HCT116 (cell line): ENCODE data around the gene WDR88. TPM values are rescaled to one million over a fixed set of nuclear protein-coding genes. Genes with fewer than 3 reads are reported as not detected.

Experiments used
- ATAC-seq: fragments of 200-7000 bp; cut with Tn5 transposase; 2 replicates; pipeline ENCODE4 v1.9.1; 2020; ENCODE audit warnings: mild to moderate bottlenecking, moderate library complexity
- BruUV-seq: library from RNA; stranded (reverse); fragments of 400-500 nt; replicated peaks from 2 replicates; lab custom pipeline; 2021; lab: Mats Ljungman, UMichigan
- CTCF ChIA-PET: fragments of 300-600 bp; sonication (Branson Sonifier 250); formaldehyde crosslinking; loops from one replicate; lab custom pipeline; 2021; ENCODE audit warnings: antibody characterized with exemption; lab: Charles Lee
- POLR2A ChIA-PET: fragments of 300-600, 350-600 bp; sonication (Branson Sonifier 250); formaldehyde crosslinking; loops from one replicate; lab custom pipeline; 2021; ENCODE audit warnings: antibody characterized with exemption; lab: Charles Lee
- RAD21 ChIA-PET, 2 experiments: fragments of 300-600 bp; sonication (Branson Sonifier 250); formaldehyde crosslinking; loops; one replicate each; lab custom pipeline; 2023; ENCODE audit warnings: low total read pairs in 2 of 2; ENCODE audit not compliant: uncharacterized antibody in 2 of 2, unreplicated experiment in 2 of 2, low non-redundant PET in 1 of 2; lab: Charles Lee
- DNase-seq: peaks from one replicate; pipeline ENCODE4 v3.0.0-alpha.2; 2010; ENCODE audit warnings: low read depth, low spot score
- H2AFZ ChIP-seq: fragments of 200-600 bp; shearing (Covaris generic), sonication (generic); 2 replicates; pipeline ENCODE4 v1.6.1; 2017; ENCODE audit warnings: low read depth, mixed run types, mixed read lengths, antibody characterized with exemption, low read length; ENCODE audit not compliant: poor library complexity, severe bottlenecking
- H3K27ac ChIP-seq: 2 replicates; pipeline ENCODE4 v1.5.1; 2012; ENCODE audit warnings: low read depth, low read length
- H3K27me3 ChIP-seq: fragments of 200-600 bp; sonication (generic); 2 replicates; pipeline ENCODE4 v1.6.1; 2016; ENCODE audit warnings: mixed run types, low read length, mixed read lengths; ENCODE audit not compliant: insufficient read depth
- H3K36me3 ChIP-seq, 2 experiments: fragments of 200-500 bp in 1 of 2; fragments of 200-600 bp in 1 of 2; sonication (Bioruptor generic) in 1 of 2; sonication (generic) in 1 of 2; 2 replicates each; pipeline versions ENCODE4 v1.5.1 to v1.6.1; 2014 to 2016; ENCODE audit warnings: low read length in 2 of 2, inconsistent platforms in 1 of 2, mixed read lengths in 1 of 2, mixed run types in 1 of 2; ENCODE audit not compliant: insufficient read depth in 2 of 2, control insufficient read depth in 1 of 2
- H3K4me1 ChIP-seq, 2 experiments: fragments of 200-600 bp in 1 of 2; sonication (generic) in 1 of 2; 2 replicates each; pipeline versions ENCODE4 v1.5.1 to v1.6.1; 2012 to 2017; ENCODE audit warnings: low read length in 2 of 2, inconsistent platforms in 1 of 2, mild to moderate bottlenecking in 1 of 2, mixed read lengths in 1 of 2, mixed run types in 1 of 2, moderate library complexity in 1 of 2; ENCODE audit not compliant: insufficient read depth in 2 of 2, control insufficient read depth in 1 of 2
- H3K4me2 ChIP-seq: fragments of 200-600 bp; sonication (generic); 2 replicates; pipeline ENCODE4 v1.6.1; 2017; ENCODE audit warnings: mixed run types, low read length, mixed read lengths
- H3K4me3 ChIP-seq, 2 experiments: fragments of 200-600 bp in 1 of 2; sonication (generic) in 1 of 2; replicated peaks in 1 of 2; 2 replicates each; pipeline ENCODE4 v1.5.1; 2011 to 2016; ENCODE audit warnings: low read length in 2 of 2, control low read depth in 1 of 2, low read depth in 1 of 2, mild to moderate bottlenecking in 1 of 2, mixed read lengths in 1 of 2, mixed run types in 1 of 2
- H3K79me2 ChIP-seq: fragments of 200-600 bp; sonication (generic); 2 replicates; pipeline ENCODE4 v1.6.1; 2017; ENCODE audit warnings: mild to moderate bottlenecking, mixed run types, low read length, moderate library complexity, mixed read lengths; ENCODE audit not compliant: insufficient read depth
- H3K9ac ChIP-seq: fragments of 200-600 bp; sonication (generic); 2 replicates; pipeline ENCODE4 v1.6.1; 2016; ENCODE audit warnings: low read length, mixed read lengths
- H3K9me2 ChIP-seq: fragments of 200-600 bp; sonication (generic), shearing (Covaris generic); 2 replicates; pipeline ENCODE4 v1.6.1; 2017; ENCODE audit warnings: mixed run types, mild to moderate bottlenecking, moderate library complexity; ENCODE audit not compliant: insufficient read depth
- H3K9me3 ChIP-seq, 2 experiments: fragments of 200-500 bp in 1 of 2; fragments of 200-600 bp in 1 of 2; sonication (Bioruptor generic) in 1 of 2; sonication (generic) in 1 of 2; 2 replicates each; pipeline ENCODE4 v1.6.1; 2014 to 2017; ENCODE audit warnings: low read length in 2 of 2, mixed read lengths in 2 of 2, inconsistent platforms in 1 of 2, low read depth in 1 of 2, mild to moderate bottlenecking in 1 of 2, mixed run types in 1 of 2, moderate library complexity in 1 of 2; ENCODE audit not compliant: control insufficient read depth in 1 of 2, insufficient read depth in 1 of 2
- H4K20me1 ChIP-seq: fragments of 200-600 bp; sonication (generic), shearing (Covaris generic); 2 replicates; pipeline ENCODE4 v1.6.1; 2017; ENCODE audit warnings: mixed run types, mild to moderate bottlenecking, moderate library complexity; ENCODE audit not compliant: insufficient read depth
- ATF3 ChIP-seq: IDR thresholded peaks from 2 replicates; pipeline ENCODE4 v1.6.1; 2012
- CEBPB ChIP-seq: IDR thresholded peaks from 2 replicates; pipeline ENCODE4 v1.6.1; 2012; ENCODE audit warnings: low read depth
- CTCF ChIP-seq, 3 experiments: fragments of 200-600 bp in 1 of 3; sonication (generic) in 1 of 3; IDR thresholded peaks in 2 of 3; conservative IDR thresholded peaks in 1 of 3; 2 replicates each; pipeline ENCODE4 v1.5.1; 2012 to 2017; ENCODE audit warnings: low read depth in 2 of 3, low read length in 2 of 3, antibody characterized with exemption in 1 of 3, borderline replicate concordance in 1 of 3, control low read depth in 1 of 3, mild to moderate bottlenecking in 1 of 3, mixed read lengths in 1 of 3, mixed run types in 1 of 3, moderate library complexity in 1 of 3; ENCODE audit not compliant: insufficient read depth in 1 of 3
- EGR1 ChIP-seq: IDR thresholded peaks from 2 replicates; pipeline ENCODE4 v1.6.1; 2012; ENCODE audit warnings: low read depth
- ELF1 ChIP-seq: IDR thresholded peaks from 2 replicates; pipeline ENCODE4 v1.6.1; 2012; ENCODE audit warnings: low read depth, borderline replicate concordance
- EZH2 ChIP-seq: fragments of 200-600 bp; sonication (generic); IDR thresholded peaks from 2 replicates; pipeline ENCODE4 v1.6.1; 2017; ENCODE audit warnings: antibody characterized with exemption, mixed run types
- EZH2phosphoT487 ChIP-seq: fragments of 200-600 bp; IDR thresholded peaks from 2 replicates; pipeline ENCODE4 v1.6.1; 2018; ENCODE audit warnings: antibody characterized with exemption, borderline replicate concordance
- FOSL1 ChIP-seq: IDR thresholded peaks from 2 replicates; pipeline ENCODE4 v1.6.1; 2012; ENCODE audit warnings: low read depth
- JUND ChIP-seq: IDR thresholded peaks from 2 replicates; pipeline ENCODE4 v1.6.1; 2012
- POLR2A ChIP-seq: IDR thresholded peaks from 2 replicates; pipeline ENCODE4 v1.7.0; 2011; ENCODE audit warnings: borderline replicate concordance; ENCODE audit not compliant: insufficient read depth, insufficient read length; ENCODE audit errors: extremely low read depth
- POLR2AphosphoS5 ChIP-seq: IDR thresholded peaks from 2 replicates; pipeline ENCODE4 v1.6.1; 2011; ENCODE audit warnings: mild to moderate bottlenecking, low read depth, low read length, moderate library complexity
- RAD21 ChIP-seq: IDR thresholded peaks from 2 replicates; pipeline ENCODE4 v1.6.1; 2012; ENCODE audit warnings: low read depth, mild to moderate bottlenecking
- REST ChIP-seq: IDR thresholded peaks from 2 replicates; pipeline ENCODE4 v1.6.1; 2012; ENCODE audit warnings: low read depth
- SIN3A ChIP-seq: IDR thresholded peaks from 2 replicates; pipeline ENCODE4 v1.6.1; 2012; ENCODE audit warnings: low read depth
- SP1 ChIP-seq: IDR thresholded peaks from 2 replicates; pipeline ENCODE4 v1.6.1; 2012; ENCODE audit warnings: low read depth
- SRF ChIP-seq: IDR thresholded peaks from 2 replicates; pipeline ENCODE4 v1.6.1; 2012; ENCODE audit warnings: low read depth
- TCF7L2 ChIP-seq: IDR thresholded peaks from 2 replicates; pipeline ENCODE4 v1.7.0; 2011; ENCODE audit warnings: borderline replicate concordance, inconsistent platforms; ENCODE audit not compliant: insufficient read depth, insufficient read length; ENCODE audit errors: extremely low read depth
- YY1 ChIP-seq: IDR thresholded peaks from 2 replicates; pipeline ENCODE4 v1.6.1; 2011; ENCODE audit warnings: low read length, low read depth, moderate library complexity, mild to moderate bottlenecking; ENCODE audit not compliant: insufficient replicate concordance; ENCODE audit errors: extremely low read depth
- ZFX ChIP-seq: fragments of 450-650 bp; IDR thresholded peaks from 2 replicates; pipeline ENCODE4 v1.6.1; 2017
- intact Hi-C: fragments of 100-400 bp; cut with micrococcal nuclease; formaldehyde crosslinking; loops from 2 replicates; pipeline ENCODE4 v1.10.0; 2022
- total RNA-seq: library from RNA; stranded (reverse); gene quantifications from one replicate; pipeline ENCODE4 v1.2.1, GENCODE V29; 2021; ENCODE audit not compliant: unreplicated experiment

The WDR88 gene
- total RNA-seq, 1 experiment from 2014 or later = not detected

- TF ChIP-seq TCF7L2 (no peak), CTCF (IDR thresholded peaks at IDR 0.05 in 2 of 3, conservative IDR thresholded peaks at IDR 0.05 in 1 of 3; ENCODE audit: borderline replicate concordance in 1 of 3, insufficient read depth in 1 of 3, low read depth in 2 of 3, low read length in 2 of 3) (no peak), EGR1 (no peak), SP1 (no peak), YY1 (no peak), POLR2AphosphoS5 (no peak), ELF1 (no peak), POLR2A (no peak)
Observed at GRCh38 chr19:33220115-33220514, 88.2 kb downstream of the WDR88 start (continued).

- intact Hi-C loops = no loop called here
- H3K36me3 ChIP-seq = no peaks in the 10 kb centered on the region
- POLR2A ChIA-PET = no interaction called here
- no peaks in the 10 kb centered on the region for H3K4me1 ChIP-seq
- H3K9me3 ChIP-seq = no peaks in the 10 kb centered on the region
- H3K27ac ChIP-seq = no peak overlapping the region
- ATAC-seq = no peak
- no peak overlapping the region for H3K4me3 ChIP-seq
- no peaks in the 10 kb centered on the region for H3K9me2 ChIP-seq
- DNase-seq = no peak
- RAD21 ChIA-PET = no interaction called here
- TF ChIP-seq RAD21 = no peak
- no peak for TF ChIP-seq SP1
- no peak for TF ChIP-seq TCF7L2
- TF ChIP-seq REST = no peak
- TF ChIP-seq SIN3A = no peak
- TF ChIP-seq POLR2A = no peak
- TF ChIP-seq POLR2AphosphoS5 = no peak
- no peak for TF ChIP-seq ZFX
- no peak for TF ChIP-seq FOSL1
- TF ChIP-seq EZH2phosphoT487 = no peak
- TF ChIP-seq CEBPB = no peak
- no peak for TF ChIP-seq EZH2
- TF ChIP-seq SRF = no peak
- no peak for TF ChIP-seq ATF3
- no peak for TF ChIP-seq YY1
- TF ChIP-seq JUND = no peak
- TF ChIP-seq EGR1 = no peak
- CTCF ChIA-PET = interaction anchor here (1.3 kb wide), 1 partner anchor 15 kb away, joined by 3 read pairs; no protein-coding TSS in a partner anchor
- H3K4me2 ChIP-seq = no peak overlapping the region
- no peaks in the 10 kb centered on the region for H3K79me2 ChIP-seq
- H3K9ac ChIP-seq = no peak overlapping the region
- no peaks in the 10 kb centered on the region for H4K20me1 ChIP-seq
- H3K27me3 ChIP-seq = no peaks in the 10 kb centered on the region
- no TSS peak for BruUV-seq
- no peak overlapping the region for H2AFZ ChIP-seq
Observed at GRCh38 chr19:33220735-33221134, 88.8 kb downstream of the WDR88 start.
